NCI-H146 (cell line): ENCODE data around the gene PML.
"Not testable (repeated sequence)": the region's sequence is repeated elsewhere in the genome, so short reads cannot be mapped to it uniquely, and the experiment has no call there.

Source experiments
- DNase-seq: peaks from one replicate; lab custom pipeline; 2025; lab: John Stamatoyannopoulos, UW

PML gene

DNA sequence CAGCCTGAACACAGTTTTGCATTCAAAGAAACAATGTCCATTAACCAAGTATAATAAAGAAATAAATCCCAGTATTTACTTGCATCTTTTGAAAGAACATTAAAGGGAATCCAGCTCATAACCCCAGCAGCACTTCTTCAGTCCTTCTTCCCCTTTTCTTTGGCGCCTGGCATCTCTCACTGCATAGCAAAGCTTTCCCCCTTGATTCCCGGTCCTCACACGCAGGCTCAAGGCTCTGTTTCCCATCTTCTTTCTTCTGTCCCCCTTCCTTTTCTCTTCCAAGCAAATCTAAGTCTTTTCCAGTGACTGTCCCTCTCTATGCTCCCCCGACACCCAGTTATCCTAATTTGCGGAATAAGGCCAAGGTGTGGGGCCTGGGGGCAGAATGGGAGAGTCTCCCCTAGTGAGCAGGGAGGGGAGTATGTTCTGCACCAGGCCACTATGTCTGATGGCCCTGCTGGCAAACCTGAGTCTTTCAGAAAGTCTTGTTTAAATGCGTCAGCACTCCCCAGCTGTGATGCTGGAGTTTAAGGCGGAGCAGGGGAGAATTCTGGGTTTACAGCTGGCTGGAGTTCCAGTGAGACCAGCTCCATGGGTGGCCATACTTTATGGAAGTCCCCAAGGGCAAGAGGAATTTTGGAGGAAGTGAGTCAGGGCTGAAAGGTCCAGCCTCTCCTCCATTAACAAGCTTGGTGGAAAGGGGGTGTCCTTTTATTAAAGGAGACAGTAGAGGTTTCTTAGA lies 45.8 kb downstream of the PML start:
- no peak for DNase-seq

DNA sequence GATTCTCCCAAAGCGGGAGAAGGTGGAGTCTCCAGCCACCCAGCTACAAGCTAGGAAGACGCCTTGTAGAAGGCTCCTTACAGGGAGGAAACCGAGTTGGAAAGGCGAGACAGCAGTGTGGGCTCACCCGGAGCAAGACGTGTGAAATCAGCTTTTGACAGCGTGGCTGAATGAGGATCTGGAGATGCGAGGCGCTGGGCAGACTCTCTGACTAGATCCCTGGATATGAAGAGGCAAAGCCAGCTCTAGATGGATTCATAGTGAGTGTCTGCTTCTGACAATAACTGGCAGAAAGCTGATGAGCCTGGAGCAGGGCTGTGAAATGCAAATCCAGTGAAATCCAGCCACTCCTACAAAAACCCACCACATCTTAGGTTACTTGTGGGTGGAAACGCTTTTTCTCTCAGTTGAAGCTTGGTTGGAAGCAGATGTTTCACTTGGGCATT lies 46.8 kb downstream of the PML start:
- no peak for DNase-seq

DNA sequence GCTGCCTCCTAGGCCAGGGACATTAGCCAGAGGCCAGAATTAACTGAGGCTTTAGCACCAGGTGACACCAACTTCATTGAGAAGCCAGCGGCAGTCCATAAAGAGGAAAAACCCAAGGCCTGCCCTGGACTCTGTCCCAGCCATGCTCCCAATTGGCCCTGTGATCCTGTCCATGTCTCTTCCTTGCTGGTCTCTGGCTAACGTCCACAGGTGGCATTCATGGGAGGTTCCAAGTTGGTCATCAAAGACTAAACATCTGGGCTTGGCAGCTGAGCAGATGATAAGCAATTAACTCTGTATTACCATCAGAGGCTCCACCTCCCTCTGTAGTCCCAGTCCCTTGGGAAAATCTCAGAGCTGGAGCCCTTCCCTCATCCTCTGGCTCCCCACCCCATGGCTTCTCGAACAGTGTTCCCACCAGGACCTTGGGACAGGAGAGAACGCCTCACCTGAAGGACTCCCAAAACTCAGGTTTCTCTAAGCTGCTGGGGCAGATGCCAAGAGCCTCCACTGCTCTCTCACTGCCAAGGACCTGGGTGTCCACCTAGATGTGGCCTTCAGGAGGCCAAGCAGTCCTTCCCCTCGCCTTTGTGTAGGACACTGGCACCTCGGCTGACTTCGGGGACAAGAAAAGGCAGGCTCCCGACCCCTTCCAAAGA lies 47.4 kb downstream of the PML start:
- no peak for DNase-seq

DNA sequence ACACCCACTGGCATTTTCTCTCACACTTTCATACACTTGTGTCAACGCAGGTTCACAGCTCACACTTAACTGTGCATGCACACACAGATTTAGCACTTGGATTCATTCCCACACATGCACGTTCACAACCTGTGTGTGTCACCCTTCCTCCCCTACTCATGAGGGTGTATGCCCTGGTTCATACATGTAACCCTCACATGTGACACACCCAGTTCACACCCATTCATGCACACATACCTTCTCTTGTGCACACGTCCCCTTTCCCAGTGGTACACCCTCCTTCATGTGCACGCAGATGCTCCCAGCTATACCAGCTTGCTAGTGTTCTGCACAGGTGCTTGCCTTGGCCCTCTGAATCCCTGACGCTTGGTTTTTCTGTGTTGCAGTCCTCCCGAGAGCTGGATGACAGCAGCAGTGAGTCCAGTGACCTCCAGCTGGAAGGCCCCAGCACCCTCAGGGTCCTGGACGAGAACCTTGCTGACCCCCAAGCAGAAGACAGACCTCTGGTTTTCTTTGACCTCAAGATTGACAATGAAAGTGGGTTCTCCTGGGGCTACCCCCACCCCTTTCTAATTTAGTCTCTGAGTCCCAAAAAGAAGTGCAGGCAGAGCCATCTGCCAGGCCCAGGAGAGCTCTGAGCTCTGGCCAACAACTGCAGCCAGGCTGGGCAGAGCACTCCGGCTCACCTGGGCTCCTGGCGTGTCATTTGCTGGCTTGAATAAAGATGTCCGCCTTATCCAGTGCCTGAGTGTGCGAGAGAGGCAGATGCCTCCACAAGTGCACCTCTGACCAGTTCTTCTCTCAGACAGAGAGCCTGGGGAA lies 48.3 kb downstream of the PML start:
- no peak for DNase-seq

DNA sequence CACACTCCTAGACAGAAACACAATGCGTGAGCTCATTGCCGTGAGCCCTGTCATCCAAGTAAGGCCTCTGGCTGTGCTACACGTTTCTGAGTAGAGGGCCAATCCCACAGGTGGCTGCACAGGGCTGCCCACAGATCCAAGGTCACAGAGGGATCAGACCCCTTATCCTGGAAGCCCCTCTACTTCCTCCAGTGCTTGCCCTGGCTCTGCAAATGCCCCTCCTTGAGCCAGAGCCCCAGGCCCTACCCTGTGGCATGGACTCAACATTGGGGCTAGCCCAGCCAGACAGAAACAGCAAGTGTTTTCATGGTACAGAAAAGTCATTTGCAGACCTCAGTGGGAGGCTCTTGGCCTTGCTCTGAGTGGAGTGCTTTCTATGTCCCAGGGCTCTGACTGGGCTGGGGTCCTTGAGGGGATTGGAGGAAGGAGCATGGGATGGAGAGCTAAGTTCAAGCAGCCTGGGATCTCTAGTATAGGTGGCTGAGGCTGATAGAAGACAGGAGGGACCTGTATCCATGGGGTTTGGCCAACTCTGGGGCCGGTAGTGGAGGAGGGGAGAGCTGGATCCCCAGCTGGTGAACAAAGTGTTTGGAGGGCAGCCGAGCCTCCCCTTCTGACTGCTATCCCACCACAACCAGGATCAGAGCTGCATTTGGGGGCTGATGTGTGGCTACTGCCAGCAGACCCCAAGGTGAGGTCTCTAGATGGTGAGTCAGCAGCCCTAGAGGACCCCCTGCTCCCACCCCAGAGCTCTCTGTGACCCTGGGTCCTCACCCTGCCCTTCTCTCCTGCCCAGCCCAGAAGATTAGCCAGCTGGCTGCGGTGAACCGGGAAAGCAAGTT lies 49.1 kb downstream of the PML start:
- DNase-seq, result no peak

DNA sequence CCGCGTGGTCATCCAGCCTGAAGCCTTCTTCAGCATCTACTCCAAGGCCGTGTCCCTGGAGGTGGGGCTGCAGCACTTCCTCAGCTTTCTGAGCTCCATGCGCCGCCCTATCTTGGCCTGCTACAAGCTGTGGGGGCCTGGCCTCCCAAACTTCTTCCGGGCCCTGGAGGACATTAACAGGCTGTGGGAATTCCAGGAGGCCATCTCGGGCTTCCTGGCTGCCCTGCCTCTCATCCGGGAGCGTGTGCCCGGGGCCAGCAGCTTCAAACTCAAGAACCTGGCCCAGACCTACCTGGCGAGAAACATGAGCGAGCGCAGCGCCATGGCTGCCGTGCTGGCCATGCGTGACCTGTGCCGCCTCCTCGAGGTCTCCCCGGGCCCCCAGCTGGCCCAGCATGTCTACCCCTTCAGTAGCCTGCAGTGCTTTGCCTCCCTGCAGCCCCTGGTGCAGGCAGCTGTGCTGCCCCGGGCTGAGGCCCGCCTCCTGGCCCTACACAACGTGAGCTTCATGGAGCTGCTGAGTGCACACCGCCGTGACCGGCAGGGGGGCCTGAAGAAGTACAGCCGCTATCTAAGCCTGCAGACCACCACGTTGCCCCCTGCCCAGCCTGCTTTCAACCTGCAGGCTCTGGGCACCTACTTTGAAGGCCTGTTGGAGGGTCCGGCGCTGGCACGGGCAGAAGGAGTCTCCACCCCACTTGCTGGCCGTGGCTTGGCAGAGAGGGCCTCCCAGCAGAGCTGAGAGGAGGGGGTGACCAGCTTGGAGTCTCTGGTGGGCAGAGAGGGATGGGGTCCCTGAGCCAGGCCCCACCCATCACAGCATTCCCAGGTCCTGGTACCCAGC lies 50.0 kb downstream of the PML start:
- DNase-seq, result no peak

DNA sequence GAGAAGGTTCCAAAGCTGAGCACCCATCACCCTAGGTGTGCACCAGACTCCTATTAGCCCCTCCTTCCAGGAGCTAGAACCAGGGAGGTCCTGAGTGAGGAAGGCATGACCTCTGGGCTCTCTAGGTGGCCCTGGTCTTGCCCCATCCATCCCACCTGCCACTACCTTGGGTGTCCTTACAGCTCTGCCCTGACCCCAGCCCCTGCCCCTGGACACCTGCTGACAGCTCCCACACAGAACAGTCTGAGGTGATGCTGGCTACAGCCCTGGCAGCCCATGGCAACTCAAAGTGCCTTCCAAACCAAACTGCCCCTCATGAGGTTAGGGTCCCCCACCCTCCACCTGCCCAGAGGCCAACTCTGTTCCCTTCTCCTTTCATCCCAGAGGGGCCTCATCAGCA lies 50.7 kb downstream of the PML start:
- no peak for DNase-seq

DNA sequence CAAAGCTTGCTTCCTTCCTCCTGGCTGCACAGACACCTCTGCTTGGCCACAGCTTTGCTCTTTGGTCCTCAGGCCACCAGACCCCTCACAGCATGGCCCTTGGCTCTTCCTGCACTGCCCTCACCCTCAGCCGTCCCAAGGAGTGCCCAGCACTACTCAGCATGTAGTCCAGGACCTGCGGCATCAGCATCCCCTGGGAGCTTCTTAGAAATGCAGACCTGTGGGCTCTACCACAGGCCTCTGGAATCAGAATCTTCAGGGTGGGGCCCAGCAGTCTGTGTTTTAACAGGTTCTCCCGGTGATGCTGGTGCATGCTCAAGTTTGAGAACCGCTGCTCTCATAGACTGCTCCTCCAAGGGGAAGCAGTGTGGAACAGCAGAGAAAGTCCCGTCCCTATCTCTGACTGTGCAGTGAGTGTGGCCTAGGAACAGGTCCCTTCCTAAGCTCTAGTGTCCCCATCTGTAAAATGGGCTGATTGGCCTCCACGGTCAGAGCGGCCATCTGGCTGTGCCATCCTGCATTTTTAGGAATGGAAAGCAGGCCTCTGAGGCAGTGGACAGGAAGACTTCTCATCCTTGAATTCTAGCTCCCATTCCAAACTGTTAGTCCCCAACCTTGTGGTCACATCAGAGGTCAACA lies 51.2 kb downstream of the PML start:
- DNase-seq, result no peak

DNA sequence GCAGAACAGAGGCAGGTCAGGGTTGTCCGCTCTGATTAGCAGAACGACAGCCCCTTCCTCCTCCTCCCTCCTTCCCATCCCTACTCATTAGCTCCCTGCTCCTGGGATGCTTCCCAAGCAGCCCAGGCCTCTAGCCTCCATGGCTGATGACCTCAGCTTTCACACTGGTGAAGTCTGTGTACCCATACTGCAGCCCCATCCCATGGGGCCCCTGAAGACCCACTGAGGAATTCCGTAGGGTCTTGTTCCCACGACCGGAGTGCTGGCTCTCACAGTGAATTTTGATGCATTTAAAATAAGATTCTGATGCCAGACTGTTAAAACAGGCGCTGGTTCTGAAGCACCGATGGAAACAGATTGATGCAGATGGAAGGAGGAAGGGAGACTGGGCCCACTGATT lies 51.8 kb downstream of the PML start:
- DNase-seq, result no peak

DNA sequence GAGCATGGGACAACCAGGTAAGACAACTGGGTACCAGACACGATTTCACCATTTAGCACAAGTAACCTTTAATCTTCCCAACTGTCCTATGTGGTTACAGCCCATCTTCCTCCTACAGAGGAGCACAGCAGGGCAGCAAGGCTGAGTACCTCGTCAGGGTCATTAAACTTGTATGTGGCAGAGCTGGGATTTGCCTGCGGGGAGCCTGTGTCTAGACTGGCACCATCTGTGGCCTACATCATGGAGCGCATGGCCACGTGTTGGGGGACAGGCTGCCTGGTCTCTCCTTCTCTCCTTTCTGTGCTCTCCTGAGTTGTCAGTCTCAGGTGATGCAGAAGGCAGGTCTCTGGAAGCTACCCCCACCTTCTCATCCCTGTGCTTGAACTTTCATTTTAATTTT lies 55.6 kb downstream of the PML start:
- no peak for DNase-seq

DNA sequence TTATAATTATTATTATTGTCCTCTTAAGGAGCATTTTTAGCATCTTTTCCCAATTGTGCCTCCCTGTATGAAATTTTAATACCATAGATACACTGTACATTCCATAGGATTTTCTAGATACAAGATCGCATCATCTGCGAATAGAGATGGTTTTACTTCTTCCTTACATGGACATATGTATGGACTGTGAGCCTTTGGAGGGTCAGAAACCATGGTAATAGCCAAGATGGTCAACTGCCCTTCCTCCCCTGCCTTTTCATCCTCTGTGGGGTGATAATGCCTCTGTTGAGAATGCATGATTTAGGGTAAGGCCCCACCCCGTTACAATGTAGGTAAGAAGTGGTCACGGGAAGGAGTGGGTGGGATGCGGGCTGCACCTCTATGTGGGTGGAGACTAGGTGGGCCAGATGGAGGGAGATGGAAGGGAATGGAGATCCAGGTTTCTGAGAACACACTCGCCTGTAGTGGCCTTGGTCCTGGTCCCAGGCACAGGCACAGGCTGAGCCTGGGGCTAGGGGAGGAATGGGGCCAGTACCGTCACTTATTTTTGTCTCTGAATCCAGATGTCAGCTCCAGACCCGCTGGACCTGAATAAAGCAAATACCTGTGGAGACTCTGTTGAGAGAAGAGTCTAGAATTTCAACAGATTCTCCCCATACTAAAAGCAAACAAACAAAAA lies 56.2 kb downstream of the PML start:
- DNase-seq, result no peak

DNA sequence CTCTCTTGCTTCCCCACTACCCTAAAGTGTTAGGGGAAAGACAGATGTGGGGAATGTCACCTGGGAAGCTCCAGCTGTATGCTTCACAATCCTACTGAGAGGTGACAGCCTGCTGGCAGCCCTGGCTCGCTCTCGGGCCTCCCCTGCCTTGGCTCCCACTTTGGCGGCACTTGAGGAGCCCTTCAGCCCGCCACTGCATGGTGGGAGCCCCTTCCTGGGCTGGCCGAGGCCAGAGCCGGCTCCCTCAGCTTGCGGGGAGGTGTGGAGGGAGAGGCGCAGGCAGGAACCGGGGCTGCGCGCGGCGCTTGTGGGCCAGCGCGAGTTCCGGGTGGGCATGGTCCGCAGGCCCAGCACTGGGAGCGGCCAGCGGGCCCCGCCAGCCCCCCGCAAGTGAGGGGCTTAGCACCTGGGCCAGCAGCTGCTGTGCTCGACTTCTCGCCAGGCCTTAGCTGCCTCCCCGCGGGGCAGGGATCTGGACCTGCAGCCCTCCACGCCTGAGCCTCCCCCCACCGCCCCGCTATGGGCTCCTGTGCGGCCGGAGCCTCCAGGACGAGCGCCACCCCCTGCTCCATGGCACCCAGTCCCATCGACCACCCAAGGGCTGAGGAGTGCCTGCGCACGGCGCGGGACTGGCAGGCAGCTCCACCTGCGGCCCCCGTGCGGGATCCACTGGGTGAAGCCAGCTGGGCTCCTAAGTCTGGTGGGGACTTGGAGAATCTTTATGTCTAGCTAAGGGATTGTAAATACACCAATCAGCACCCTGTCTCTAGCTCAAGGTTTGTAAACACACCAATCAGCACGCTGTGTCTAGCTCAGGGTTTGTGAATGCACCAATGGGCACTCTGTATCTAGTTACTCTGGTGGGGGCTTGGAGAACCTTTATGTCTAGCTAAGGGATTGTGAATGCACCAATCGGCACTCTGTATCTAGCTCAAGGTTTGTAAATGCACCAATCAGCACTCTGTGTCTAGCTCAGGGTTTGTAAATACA lies 58.0 kb downstream of the PML start:
- DNase-seq, result not testable (repeated sequence)

DNA sequence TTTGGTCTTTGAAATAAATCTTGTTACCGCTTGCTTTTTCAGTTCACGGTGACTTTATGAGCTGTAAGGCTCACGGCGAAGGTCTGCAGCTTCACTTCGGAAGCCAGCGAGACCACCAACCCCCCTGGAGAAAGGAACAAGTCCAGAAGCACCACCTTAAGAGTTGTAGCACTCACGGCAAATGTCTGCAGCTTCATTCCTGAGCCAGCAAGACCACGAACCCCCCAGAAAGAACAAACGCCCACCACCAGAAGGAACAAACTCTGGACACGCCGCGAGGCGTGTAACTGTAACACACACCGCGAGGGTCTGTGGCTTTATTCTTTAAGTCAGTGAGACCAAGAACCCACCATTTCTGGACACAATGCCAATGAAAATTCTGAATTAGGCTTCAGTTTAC lies 59.0 kb downstream of the PML start:
- no peak for DNase-seq

DNA sequence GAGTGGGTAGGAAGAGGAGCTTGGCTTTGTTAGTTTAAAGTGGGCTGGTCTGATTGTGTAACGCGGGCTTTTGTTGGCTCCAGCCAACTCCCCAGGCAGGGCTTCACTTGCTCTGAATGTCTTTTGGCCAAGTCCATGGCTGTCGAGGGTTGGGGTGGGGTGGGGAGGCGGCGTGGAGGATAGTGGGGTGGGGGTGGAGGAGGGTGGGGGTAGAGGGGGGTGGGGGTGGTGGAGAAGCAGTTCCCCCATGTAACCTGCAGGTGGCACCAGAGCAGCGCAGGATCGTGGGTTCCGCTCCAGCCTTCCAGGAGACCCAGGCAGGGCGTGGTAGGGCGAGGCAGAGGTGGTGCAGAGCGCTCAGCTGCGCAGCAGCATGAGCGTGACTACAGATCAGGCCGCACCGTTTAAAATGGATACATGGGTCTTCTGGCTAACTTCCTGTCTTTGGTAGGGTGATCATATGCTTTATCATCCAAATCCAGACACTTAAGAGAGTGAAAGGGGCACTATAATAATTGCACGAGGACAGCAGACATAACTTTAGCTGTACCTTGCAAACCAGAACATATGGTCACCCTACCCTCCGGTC lies 59.5 kb downstream of the PML start:
- peak; percentile 74 for DNase-seq

DNA sequence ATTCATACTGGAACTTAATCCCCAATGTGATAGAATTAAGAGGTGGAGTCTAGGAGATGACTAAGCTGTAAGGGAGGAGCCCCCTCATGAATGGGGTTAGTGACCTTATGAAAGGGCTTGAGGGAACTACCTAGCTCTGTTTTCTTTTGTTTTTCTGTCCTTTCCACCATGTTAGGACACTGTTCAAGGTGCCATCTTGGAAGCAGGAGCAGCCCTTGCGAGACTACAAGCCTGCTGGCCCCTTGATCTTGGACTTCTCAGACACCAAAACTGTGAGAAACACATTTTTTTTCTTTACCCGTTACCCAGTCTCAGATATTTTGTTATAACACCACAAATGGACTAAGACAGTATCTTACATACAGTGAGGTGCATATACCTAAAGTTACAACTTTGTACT lies 61.3 kb downstream of the PML start:
- no peak for DNase-seq

DNA sequence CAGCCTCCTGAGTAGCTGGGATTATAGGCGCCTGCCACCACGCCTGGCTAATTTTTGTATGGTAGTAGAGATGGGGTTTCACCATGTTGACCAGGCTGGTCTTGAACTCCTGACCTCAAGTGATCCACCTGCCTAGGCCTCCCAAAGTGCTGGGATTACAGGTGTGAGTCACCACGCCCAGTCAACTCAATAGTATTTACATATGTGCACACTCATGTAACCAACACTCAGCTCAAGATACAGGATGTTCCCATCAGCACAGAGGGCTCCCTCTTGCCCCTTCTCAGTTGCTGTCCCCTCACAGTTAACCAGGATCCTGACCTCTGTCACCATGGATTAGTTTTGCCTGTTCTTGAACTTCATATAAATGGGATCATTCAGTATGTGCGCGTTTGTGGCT lies 61.8 kb downstream of the PML start:
- not testable (repeated sequence) for DNase-seq

DNA sequence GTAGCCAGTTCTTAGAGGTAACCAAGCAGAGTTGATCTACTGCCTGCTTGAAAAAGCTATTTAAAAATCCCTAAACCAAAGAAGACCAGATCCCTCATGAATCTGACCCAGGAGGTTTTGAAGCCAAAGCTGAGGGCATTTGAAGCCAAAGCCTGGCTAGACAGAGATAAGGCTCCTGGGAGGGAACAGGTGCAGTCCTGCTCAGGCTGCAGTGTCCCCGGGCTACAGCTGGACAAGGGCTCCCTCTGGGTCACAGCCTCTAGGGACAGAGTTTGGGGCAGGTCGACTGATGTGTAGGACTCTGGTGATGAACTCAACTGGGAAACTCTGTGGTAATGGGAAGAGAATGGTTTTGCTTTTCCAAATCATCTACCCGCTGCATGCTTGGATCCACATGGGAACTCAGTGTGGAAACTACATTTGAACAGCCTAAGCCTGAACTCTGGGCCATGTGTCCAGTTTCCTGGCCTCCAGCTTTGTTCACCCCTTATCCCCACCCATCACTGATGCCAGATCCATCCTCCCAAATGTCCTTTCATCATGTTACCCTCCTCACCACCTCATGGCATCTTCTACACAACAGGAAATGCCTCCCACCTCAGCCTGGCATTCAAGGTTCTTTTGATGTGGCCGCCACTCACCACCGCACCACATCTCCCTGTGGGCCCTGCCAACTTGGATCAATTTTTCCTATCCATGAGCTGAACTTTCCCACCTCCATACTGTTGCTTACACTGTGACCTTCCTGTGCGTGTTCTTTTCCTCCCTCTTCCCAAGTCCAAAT lies 64.7 kb downstream of the PML start:
- not testable (repeated sequence) for DNase-seq

DNA sequence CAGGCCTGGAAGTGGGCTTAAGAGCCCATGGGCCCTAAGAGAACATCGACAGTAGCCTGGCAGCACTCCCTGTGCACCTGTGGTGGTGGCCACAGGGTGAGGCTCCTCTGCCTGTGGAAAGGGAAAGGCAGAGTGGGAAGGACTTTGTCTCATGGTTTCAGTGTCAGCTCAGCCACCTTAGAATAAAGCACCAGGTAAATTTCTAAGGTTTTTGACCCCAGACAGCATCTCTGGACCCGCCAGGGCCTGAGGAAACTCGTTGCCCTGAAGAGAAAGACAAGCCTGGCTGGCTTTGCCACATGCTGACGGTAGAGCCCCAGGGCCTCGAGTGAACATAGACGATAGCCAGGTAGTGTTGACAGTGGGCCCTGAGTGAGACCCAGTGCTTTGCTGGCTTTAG lies 65.7 kb downstream of the PML start:
- DNase-seq, result no peak
